ENCODE data around the gene TPM4. TPM values are rescaled to one million over a fixed set of nuclear protein-coding genes. Genes with fewer than 3 reads are reported as not detected.

Gene TPM4
- total and polyA plus RNA-seq, 2 of the 8 experiments (the other 6 are each of a cell fraction or from before 2014, with no cell fraction given): 160 to 359 TPM

GRCh38 chr19:16030964-16031871 is 45.1 kb upstream of the TPM4 start (continued):
- TF ChIP-seq CBX8 (IDR thresholded peaks at IDR 0.05; ENCODE audit: borderline replicate concordance, low read depth, low read length) (no peak), BCL11A (IDR thresholded peaks at IDR 0.05; ENCODE audit: low read depth in 2 of 2, low read length in 2 of 2) (no peak), BACH1 (IDR thresholded peaks at IDR 0.05; ENCODE audit: low read length) (no peak), CEBPB (IDR thresholded peaks at IDR 0.05; ENCODE audit: low read depth, low read length) (no peak), TAF7 (optimal IDR thresholded peaks at IDR 0.05; ENCODE audit: borderline replicate concordance, low read depth, low read length) (no peak)
